SK-N-MC (cell line): ENCODE results near the gene RBM47.

Experiments
- EZH2 ChIP-seq: fragments of 200-600 bp; sonication (generic); IDR thresholded peaks from one replicate; pipeline ENCODE4 v1.6.1; 2017; ENCODE audit warnings: antibody characterized with exemption
- POLR2AphosphoS5 ChIP-seq: IDR thresholded peaks from 2 replicates; pipeline ENCODE4 v1.6.1; 2012; ENCODE audit warnings: mild to moderate bottlenecking, low read depth, low read length, borderline replicate concordance

- no peak for TF ChIP-seq POLR2AphosphoS5
- TF ChIP-seq EZH2: no peak
Observed at GRCh38 chr4:40582413-40582812, 47.3 kb downstream of the RBM47 start.
